GM03348 (cell line): ENCODE measurements around the gene TCF7L2.

ENCODE experiments used
- DNase-seq: peaks from one replicate; pipeline ENCODE4 v3.0.0; 2012; ENCODE audit warnings: low spot score

TCF7L2 gene

DNA sequence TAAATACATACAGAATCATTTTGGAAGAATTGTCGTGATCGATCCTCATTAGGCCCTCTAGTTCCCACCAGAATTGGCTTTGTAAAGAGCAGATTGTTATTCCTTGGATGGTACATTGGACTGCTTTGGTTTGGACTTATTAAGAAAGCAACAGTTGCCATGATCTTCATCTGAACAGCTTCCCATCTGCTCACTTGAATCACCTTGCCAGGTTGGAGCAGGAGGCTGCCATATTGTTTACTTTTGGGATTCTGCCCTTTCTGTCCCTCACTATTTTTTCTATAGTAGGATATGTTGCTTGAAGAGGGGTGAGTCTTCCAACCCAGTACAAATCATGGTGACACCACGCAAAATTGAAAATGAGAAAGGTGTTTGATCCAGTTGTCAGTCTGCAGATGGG is 199.6 kb downstream of the TCF7L2 start:
- no peak for DNase-seq

DNA sequence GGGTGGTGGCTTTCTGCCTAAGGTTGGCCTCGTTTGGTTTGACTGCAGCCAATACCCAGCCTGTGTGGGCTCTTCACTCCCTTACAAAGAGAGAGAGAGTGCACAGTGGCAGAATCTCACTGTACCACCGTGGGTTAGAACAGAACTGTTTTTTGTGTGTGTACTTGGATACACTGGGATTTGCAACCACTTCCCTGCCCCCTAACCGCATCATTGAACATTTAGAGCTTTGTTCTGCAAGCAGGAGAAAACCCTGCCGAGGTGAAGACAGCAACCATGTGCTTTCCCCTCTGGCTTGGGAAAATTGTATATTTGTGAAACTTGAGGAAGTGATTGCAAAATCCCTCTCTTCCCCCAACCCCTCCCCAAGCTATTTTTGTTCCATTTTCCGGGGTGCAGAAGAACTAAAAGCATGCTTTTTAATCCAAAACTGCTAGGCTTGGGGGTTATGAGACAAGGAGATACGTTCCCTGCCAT is 201.2 kb downstream of the TCF7L2 start:
- DNase-seq = no peak

DNA sequence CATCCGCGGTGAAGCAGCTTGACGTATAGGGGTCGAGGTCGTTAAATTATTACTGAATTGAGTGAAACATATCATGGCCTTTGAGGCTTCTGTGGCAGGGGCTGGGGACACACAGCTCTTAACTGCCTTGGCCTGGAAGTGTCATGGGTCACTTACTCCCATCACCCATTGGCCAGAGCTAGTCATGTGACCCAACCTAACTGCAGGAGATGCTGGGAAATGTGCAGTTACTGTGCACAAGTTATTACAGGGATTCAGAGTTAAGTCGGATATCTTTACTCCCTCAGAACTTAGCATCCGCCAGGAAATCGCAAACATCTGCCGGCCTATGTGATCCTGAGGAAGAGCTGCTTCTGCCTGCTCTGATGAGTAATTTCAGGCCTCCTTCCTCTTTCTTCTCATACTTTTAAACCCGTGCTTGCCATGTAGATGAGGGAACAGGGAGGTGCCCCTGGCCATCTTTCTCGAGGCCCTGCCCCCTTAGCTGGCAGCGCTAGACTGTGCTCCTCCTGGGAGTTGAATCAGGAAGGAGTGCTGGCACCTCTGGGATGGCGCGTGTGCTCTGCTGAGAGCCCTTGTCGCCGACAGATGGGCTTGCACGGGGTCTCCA is 203.6 kb downstream of the TCF7L2 start:
- peak; percentile 20 for DNase-seq

DNA sequence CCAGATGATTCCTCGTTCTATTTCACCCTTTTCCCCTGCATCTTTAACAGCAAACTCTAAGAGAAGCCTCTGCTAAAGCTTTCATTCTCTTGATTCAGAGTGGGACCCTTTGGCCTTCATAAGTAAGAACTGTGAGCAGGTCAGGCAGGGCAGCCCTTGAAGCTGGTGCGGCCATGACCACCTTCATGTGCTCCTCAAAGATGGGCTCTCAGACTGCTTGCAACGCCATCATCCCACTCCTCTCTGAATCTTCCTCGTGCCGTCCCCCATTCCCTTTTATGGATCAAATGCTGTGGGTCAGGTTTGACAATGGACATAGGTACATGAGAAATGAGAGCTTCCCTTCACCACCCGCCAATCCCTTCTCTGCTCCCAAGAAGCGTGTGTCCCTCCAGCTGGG is 207.4 kb downstream of the TCF7L2 start:
- no peak for DNase-seq

DNA sequence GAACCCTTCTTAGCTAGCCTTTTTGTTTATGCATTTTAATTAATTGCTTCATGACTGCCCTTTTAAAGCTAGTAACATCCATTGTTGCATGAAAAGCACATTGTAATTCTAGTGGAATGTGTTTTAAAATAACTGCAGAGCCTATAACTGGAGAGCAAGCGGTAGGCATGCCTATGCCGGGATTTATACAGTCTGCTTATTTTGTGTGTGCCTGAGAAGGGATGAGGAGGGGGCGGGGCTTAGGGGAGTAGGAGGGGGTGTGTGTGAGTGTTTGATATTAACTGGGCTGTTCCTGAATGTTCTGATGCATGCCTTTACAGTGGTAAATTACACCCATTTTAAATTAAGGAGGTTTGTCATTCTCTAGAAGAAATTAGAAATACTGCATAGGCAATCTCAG is 208.1 kb downstream of the TCF7L2 start:
- peak; percentile 20 for DNase-seq

DNA sequence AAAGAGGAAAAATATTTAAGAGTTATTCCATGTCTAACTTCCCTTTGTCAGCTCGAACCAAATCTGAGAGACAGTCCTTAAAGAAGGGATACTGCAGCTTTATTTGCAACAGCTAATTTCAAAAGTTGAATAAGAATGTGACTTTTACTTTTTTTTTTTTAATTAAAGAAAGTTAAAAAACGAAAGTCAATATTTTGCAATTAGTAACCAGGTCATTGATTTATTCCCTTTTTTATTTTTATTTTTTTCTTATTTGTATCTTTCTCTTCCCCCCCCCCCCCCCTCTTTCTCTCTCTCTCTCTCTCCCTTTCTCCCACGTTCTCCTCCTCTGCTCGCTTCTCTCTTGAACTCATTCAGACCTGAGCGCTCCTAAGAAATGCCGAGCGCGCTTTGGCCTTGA is 209.5 kb downstream of the TCF7L2 start:
- DNase-seq = no peak

DNA sequence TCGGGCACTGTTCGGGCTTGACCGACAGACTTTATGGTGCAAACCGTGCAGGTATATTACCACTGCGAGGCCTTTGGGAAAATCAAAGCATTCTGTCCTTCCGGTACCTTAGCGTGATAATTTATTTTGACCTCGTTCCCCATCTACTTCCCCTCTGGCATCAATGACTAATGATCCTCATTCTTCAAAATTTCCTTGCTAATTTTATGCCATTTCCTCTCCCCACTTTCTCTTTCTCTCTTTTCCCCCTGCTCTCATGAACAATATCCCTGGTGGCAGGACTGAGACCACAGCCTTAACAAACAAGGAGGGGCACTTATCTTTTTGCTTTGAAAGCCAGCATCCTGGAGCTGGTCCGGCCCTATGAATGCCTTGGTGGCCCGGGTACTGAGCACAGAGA is 210.6 kb downstream of the TCF7L2 start:
- DNase-seq = no peak

DNA sequence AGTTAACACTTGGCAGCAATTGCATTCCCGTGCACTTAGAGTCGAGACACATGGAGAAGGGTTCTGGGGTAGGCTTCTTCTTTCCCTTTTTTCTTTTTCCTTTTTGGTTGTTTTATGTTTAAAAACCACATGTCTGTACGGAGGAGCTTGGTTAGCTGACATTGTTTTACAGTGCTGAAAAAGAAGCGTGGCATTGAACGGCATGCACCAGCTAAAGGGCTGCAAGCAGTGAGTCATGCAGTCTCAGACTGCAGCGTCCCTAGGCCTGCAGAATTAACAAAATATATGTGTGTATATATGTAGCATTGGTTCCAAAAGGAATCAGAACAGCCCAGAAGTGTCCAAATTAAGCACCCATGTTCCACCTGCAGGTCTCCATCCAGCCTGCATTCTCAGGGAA is 211.0 kb downstream of the TCF7L2 start:
- DNase-seq = no peak

DNA sequence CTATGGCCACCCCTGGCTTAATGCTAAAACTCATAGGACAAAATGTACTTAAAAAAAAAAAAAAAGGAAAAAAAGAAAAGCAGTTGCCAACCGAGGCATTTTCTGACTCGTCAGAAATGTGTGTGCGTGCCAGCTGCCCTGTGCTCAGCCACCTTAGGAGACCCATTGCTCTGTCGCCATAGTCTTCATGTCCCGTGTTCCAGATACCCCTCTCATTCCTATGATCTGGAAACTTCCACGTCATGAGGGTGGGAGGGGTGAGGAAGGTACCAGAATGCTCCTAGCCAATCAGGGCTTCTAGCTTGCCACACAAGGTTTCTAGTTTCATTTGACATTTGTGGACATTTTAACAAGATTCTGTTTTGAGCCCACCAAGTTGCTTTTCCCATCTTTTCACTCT is 212.9 kb downstream of the TCF7L2 start:
- no peak for DNase-seq

DNA sequence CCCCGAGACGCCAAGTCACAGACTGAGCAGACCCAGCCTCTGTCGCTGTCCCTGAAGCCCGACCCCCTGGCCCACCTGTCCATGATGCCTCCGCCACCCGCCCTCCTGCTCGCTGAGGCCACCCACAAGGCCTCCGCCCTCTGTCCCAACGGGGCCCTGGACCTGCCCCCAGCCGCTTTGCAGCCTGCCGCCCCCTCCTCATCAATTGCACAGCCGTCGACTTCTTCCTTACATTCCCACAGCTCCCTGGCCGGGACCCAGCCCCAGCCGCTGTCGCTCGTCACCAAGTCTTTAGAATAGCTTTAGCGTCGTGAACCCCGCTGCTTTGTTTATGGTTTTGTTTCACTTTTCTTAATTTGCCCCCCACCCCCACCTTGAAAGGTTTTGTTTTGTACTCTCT is 215.6 kb downstream of the TCF7L2 start:
- no peak for DNase-seq

DNA sequence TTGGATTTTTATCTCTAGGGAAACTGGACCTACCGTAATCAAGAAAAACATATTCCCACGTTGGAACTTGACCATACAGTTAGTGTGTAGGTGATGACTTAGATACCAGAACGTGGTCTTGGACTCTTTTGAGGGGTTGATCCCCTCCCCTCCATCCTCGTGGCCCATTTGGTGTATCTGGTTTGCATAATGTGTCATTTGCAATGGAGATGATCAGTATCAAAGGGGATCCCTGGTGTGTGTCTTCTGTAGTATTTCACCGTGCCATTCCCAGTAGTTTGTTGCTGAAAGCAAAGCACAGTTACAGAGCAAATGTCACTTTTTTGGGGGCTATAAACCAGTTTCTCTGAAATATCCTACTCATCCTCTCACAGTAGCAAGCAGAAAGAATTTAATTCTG is 217.7 kb downstream of the TCF7L2 start:
- DNase-seq = no peak

DNA sequence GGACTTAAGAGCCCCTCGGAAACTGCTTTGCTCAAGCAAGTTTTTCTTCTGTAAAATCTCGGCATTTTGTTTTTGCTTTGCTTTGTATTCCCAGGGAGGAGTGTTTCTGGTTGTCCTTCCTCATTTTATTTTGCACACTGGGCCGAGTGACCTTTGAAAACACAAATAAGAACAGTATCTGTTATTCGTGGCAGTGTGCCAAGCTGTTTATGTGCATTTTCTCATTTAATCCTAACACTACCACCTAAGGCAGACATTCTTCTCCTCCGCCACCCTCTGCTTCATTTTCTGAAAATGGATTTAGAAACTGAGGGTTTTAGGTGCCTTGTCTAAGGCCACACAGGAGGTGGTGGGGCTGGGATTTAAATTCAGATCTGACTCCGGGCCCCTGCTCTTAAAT is 218.5 kb downstream of the TCF7L2 start:
- DNase-seq = no peak

DNA sequence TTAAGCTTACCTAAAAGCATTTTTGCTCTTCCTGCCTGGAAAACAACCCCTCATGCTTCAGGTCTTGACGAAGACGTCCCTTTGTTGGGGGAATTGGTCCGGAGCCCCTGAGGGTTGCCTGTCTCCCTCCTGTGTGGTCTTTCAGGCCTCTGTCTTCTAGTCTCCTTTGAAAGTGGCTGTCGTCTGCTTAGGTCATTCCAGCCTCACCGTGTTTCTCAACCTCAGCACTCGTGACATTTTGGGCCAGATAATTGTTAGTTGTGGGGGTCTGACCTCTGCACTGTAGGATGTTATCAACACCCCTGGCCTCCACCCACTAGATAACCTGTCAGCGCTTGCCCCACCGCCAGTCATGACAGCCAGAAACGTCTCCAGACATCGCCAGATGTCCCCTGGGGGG is 219.1 kb downstream of the TCF7L2 start:
- no peak for DNase-seq

DNA sequence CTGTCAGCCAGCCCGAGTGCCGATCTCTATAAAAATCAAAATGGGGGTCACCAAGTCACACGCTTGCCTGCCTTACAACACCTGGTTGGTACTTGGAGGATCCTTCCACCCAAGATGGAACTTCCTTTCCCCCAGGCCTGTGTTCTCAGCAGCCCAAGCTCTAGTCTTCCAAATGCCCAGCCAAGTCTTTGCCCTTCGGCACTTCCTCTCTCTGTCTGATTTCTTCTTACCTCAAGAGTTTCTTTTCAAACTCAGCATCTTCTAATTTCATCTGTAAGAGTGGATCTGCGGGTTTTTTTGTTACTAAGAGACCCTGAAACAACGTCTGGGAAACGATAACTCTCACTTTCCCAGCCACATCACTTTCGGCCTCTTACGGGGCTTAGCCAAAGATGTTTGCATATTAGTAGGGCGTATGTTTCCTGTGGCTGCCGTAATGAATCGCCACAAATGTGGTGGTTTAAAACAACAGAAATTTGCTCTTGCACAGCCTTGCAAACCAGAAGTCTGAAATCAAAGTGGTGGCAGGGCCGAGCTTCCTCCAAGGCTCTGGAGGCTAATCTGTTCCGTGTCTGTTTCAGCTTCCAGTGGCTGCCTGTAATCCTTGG is 219.9 kb downstream of the TCF7L2 start:
- no peak for DNase-seq

DNA sequence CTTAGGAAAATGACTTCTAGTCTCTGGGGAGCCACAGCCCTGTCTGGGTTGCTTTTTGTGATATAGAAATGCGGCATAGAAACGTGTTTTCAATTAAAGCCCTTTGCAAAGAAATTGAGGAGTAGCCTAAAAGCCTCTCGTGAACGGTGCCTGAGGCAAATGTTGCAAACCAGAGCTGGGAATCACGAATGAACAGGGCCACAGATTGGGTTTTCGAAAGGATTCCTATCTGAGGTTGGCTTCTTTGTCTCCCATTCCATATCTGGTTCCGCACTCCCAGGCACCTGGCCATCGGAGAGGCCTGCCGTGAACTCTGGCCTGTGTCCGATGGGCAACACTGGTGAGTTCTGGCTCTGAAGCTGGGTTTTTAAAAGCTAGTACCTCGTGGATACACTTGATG is 221.6 kb downstream of the TCF7L2 start:
- no peak for DNase-seq

DNA sequence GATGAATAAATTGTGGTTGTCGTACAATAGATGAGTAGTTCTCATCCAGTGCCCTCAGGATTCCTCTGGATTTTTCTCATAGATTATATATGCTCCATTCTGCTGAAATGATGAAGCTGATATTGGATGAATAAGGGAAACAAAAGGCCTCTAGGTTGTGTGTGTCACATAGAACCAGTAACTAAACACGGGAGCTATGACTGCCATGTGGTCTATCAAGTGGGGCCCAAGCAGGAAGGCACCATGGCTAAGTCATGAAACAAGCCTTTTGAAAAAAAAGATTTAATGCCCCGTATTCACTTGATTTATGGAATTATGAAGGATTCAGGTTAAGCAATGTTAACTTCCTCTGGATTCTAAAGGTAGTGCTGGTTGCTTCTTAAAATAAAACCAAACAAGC is 225.1 kb downstream of the TCF7L2 start:
- DNase-seq = no peak

DNA sequence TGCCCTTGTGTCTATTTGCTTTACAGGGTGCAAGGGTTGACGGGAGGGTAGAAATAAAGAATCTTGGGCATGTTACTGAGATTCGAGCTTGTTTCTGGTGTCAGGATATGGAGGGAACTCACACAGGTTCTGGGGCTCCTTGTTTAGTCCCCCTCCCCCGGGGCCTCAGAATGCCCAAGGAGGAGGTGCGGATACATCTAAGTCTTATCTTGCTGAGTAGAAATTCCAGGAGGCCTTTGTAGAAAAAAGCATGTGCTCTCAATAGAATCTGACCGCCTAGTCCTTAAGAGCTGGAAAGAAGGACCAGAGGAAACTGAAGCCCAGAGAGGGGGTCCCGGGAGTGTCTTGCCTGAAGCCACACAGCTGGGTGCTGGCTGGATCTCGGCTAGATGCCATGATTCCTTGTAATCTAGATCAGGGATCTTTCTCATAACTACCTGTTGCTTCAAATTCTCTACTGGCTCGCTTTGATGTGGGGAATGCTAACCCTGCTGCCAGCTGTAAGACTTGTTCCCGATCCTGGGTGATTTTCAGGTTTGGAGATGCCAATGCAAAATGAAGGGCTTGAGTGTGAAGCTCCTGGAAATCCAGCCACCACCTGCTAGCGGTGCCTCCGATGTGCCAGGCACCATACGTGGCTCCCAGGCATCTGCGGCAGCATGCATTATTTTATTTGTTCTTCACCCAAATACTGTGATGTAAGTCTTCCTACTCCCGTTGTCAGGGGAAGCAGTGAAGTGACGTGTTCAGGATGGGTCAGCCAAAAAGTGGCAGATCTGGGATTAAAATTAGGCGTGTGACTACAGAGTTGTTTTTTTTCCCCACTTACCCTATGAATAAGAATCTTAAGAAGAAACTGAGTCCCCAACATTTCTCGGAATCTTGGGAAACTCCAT is 226.0 kb downstream of the TCF7L2 start:
- DNase-seq = no peak

DNA sequence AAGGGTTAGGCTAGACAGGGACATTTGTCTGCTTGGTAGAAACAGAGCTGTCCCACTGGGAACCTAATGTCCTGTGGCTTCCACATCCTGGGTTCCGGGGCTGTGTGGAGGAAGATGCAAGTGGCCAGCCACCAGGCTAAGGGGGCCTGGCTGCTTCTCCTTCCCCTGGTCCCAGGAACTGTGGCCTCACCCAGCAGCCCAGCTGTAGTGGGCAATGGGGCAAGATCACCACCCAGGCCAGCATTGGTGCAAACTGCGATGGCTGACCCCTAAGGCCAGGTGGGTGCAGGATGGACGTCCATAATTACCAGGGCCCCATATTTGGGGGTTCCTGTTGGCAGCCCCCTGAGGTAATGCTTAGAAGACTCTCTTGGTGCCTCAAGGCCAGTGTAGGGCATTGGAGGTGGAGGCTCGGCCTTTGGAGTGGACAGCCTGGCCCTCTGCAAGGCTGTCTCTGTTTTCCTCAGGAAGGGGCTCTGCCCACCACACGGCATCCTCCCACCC is 226.7 kb downstream of the TCF7L2 start:
- DNase-seq = no peak

DNA sequence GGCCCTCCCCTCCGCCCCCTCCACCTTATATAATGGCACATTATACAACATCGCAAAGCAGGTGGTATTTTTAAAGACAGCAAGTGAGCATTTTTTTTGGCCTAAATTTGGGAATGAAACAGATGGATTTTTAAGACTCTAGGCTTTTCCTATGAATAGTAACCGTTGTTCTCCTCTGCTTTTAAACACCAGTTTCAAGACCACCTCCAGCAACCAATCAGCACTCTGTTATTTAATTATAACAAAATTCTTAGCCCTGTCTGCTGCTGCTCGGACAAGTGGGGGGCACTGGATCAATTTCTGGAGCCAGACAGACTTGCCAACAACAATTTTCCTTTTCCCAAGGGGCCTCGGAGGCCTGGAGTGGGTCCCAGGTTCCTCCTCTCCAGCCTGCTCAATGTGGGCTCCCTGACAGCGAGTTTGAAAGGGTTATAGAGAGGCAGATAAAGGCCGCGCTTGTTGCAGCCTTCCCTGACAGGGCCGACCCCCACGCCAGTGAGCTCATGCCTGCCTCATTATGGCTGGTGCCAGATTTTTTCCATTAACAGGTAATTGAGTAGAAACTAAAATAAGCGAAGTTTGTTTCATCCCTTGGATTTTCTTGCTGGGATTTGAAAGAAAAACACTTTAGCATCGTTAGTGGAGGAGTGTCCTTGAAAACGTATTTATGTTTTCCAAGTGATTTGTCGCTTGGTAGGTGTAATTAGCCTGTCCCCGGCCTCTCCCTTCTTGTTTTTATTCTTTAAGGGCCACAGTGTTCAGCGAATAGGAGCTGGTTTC is 227.3 kb downstream of the TCF7L2 start:
- no peak for DNase-seq

DNA sequence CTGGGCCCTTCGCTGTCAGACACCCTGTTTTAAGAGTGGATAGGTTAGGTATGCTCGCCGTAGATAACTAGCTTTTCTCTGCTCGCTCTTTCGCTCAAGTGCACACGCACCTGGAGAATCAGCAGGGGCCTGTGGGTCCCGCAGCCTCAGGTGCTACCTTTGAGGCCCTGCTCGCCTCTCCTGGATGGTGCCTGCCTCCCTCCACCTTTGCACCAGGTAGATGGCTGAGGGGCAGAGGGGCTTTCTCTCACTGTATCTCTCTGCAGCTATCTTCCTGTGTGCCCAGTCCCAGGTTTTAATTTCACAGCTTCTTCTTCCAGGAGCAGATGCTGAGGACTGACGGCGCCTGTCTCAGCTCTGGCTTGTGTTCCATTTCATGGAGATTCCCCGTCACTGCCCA is 227.9 kb downstream of the TCF7L2 start:
- no peak for DNase-seq

DNA sequence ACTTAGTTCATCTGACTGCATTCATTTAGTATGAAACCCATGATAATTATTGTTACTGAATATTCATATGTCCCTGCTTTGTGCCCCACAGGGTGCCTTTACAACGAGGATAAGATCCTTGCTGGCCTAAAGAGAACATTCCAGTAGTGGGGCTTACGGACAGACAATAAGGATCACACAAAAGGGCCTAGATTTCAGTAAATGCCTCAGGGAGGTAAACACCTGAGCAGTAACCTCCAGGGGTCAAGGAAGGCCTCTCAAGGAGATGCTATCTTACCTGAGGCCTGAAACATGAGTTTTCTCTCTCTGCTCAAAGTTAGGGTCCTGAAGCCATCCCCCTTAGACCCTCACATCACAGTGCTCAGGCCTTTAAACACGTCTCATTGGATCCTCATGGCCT is 228.7 kb downstream of the TCF7L2 start:
- no peak for DNase-seq

DNA sequence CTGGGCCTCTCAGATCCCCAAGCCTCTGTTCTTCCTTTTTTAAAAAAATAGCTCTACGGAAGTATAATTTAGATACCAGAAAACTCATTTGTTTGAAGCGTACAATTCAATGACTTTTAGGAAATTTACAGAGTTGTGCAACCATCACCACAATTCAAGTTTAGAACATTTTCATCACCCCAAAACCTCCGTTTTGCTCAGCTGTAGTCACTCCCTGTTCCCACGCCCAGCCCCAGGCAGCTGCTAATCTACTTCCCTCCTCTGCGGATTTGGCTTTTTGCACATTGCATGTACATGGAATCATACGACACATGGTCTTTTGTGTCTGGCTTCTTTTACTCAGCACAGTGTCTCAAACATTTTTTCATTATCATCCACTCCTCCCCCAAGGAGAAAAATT is 229.2 kb downstream of the TCF7L2 start:
- no peak for DNase-seq
